ENCODE results near the gene ARMC7.

DNA sequence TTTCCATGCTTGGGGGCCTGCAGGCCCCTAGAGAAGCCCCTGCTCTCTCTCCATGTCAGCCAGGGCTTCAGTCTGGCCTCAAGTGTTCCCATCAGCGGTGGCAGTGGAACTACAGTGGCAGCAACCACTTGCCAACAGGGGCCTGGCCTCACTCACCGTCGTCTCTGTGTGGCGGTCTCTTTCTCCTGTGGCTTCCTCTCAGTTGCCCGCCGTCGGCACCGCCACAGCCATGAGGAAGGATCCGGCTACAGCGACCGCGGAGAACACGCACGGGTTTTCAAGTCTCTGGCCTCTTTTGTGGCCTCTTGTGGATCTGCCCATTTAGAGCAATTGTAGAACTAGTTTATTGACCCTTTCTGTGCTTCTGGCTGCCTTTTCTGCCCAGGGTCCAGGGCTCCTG, 8.5 kb downstream of the ARMC7 start:
- TF ChIP-seq ZNF335 (CRISPR knock-in tag; IDR thresholded peaks at IDR 0.05) (no peak), RNF2 (conservative IDR thresholded peaks at IDR 0.05; ENCODE audit: low read depth) (no peak), HNRNPUL1 (IDR thresholded peaks at IDR 0.05; ENCODE audit: low read depth, low read length) (no peak), TCF12 (IDR thresholded peaks at IDR 0.05) (no peak), TCF12 (CRISPR knock-in tag; IDR thresholded peaks at IDR 0.05) (no peak)
